GM23248 (cell line): Measurements from ENCODE around the gene NTNG1. TPM values are rescaled to one million over a fixed set of nuclear protein-coding genes. Genes with fewer than 3 reads are reported as not detected.

Experiments used
- DNase-seq: peaks from one replicate; pipeline ENCODE4 v3.0.0-alpha.2; 2015
- H2AFZ ChIP-seq: fragments of 200-600 bp; sonication (generic); 2 replicates; pipeline ENCODE4 v1.6.1; 2016; ENCODE audit warnings: antibody characterized with exemption
- H3F3A ChIP-seq: fragments of 200-600 bp; sonication (generic); 2 replicates; pipeline ENCODE4 v1.6.1; 2016; ENCODE audit warnings: mild to moderate bottlenecking, antibody characterized with exemption, mixed run types; ENCODE audit not compliant: insufficient read depth
- H3K27ac ChIP-seq: fragments of 200-600 bp; sonication (generic); 2 replicates; pipeline ENCODE4 v1.5.1; 2016; ENCODE audit warnings: mild to moderate bottlenecking
- H3K27me3 ChIP-seq: fragments of 200-600 bp; sonication (generic); replicated peaks from 2 replicates; pipeline ENCODE4 v1.6.1; 2016; ENCODE audit warnings: mild to moderate bottlenecking; ENCODE audit not compliant: insufficient read depth
- H3K36me3 ChIP-seq: fragments of 200-600 bp; sonication (generic); 2 replicates; pipeline ENCODE4 v1.6.1; 2016; ENCODE audit warnings: low read depth, mild to moderate bottlenecking
- H3K4me1 ChIP-seq: fragments of 200-600 bp; sonication (generic); 2 replicates; pipeline ENCODE4 v1.6.1; 2016; ENCODE audit warnings: mild to moderate bottlenecking; ENCODE audit not compliant: insufficient read depth
- H3K4me2 ChIP-seq: fragments of 200-600 bp; sonication (generic); one replicate; pipeline ENCODE4 v1.6.1; 2016; ENCODE audit warnings: mild to moderate bottlenecking; ENCODE audit not compliant: unreplicated experiment
- H3K4me3 ChIP-seq: fragments of 200-600 bp; sonication (generic); 2 replicates; pipeline ENCODE4 v1.5.1; 2016; ENCODE audit warnings: mild to moderate bottlenecking
- H3K79me2 ChIP-seq: fragments of 200-600 bp; sonication (generic); 2 replicates; pipeline ENCODE4 v1.6.1; 2016; ENCODE audit warnings: mild to moderate bottlenecking; ENCODE audit not compliant: insufficient read depth
- H3K9ac ChIP-seq: fragments of 200-600 bp; sonication (generic); 2 replicates; pipeline ENCODE4 v1.6.1; 2016; ENCODE audit warnings: mild to moderate bottlenecking
- H3K9me2 ChIP-seq: fragments of 200-600 bp; sonication (generic); 2 replicates; pipeline ENCODE4 v1.6.1; 2016; ENCODE audit warnings: mixed run types, mild to moderate bottlenecking, moderate library complexity; ENCODE audit not compliant: insufficient read depth
- H3K9me3 ChIP-seq: fragments of 200-600 bp; sonication (generic); one replicate; pipeline ENCODE4 v1.6.1; 2017; ENCODE audit warnings: low read depth
- H4K20me1 ChIP-seq: fragments of 200-600 bp; sonication (generic); 2 replicates; pipeline ENCODE4 v1.6.0; 2016; ENCODE audit not compliant: insufficient read depth
- EZH2 ChIP-seq: fragments of 200-600 bp; sonication (generic); IDR thresholded peaks from 2 replicates; pipeline ENCODE4 v1.6.1; 2018; ENCODE audit warnings: antibody characterized with exemption, mild to moderate bottlenecking; ENCODE audit not compliant: insufficient read depth, poor library complexity, severe bottlenecking
- EZH2phosphoT487 ChIP-seq: fragments of 200-600 bp; sonication (generic); IDR thresholded peaks from 2 replicates; pipeline ENCODE4 v1.6.1; 2018; ENCODE audit warnings: antibody characterized with exemption, moderate library complexity, mild to moderate bottlenecking, low read depth; ENCODE audit not compliant: insufficient read depth
- WGBS, 2 experiments: methylation state at CpG; one replicate each; pipeline ENCODE4 v1.1.6; 2015 to 2017; ENCODE audit warnings: low lambda C conversion rate in 2 of 2, low coverage in 1 of 2; ENCODE audit errors: missing lambda C conversion rate in 2 of 2; 5-methylcytosine and 5-hydroxymethylcytosine counted together
- in situ Hi-C: fragments of 300-500 bp; cut with MboI; formaldehyde crosslinking; loops from 2 replicates; pipeline ENCODE4 v1.15.0; 2020
- polyA plus RNA-seq: library from polyadenylated mRNA; unstranded; fragments of >200 nt; fragmentation: Nextera tagmentation; extraction: Ambion mirVana; gene quantifications from 2 replicates; pipeline ENCODE4 v1.2.1, GENCODE V29; 2016
- total RNA-seq: library from RNA; depleted of rRNA; stranded (reverse); fragments of >200 nt; shearing (Covaris generic); gene quantifications from 2 replicates; pipeline ENCODE4 v1.2.3, GENCODE V29; 2014

NTNG1 gene
- total and polyA plus RNA-seq, 2 experiments from 2014 or later = 14.4 to 16.0 TPM

DNA sequence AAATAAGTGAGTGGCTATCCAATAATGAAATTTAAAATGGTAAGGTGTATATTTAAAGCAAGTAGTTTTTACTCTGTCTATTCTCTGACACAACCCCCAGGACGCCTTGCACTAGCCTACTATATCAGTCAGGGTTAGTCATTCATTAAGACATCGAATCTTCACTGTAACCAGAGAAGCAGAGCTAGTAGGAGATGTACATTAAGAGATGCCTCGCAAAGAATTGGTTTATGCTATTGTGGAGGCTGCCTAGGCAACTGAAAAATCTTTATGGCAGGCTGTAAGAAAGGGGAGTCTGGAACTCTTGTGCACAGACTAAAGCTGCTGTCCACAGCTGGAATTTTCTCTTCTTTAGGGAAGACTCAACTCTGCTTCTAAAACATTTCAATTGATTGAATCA lies 28.8 kb downstream of the NTNG1 start:
- H2AFZ ChIP-seq = no peak overlapping the region
- H3K27ac ChIP-seq = no peak overlapping the region
- TF ChIP-seq EZH2phosphoT487 (no peak), EZH2 (no peak)
- in situ Hi-C loops = no loop called here
- H3K4me1 ChIP-seq = no peaks in the 10 kb centered on the region
- no peaks in the 10 kb centered on the region for H3K9me3 ChIP-seq
- H3K27me3 ChIP-seq = no peaks in the 10 kb centered on the region
- no peaks in the 10 kb centered on the region for H3F3A ChIP-seq
- H3K4me2 ChIP-seq = no peak overlapping the region
- H3K9ac ChIP-seq = no peak overlapping the region
- no peak for DNase-seq
- H3K36me3 ChIP-seq = no peaks in the 10 kb centered on the region
- no peaks in the 10 kb centered on the region for H4K20me1 ChIP-seq
- H3K79me2 ChIP-seq = peaks cover 44% of the 10 kb centered on the region
- WGBS, 2 experiments = 50 to 54% methylated on average over 3 of the region's 3 CpGs
- no peak overlapping the region for H3K4me3 ChIP-seq
- H3K9me2 ChIP-seq = no peaks in the 10 kb centered on the region

DNA sequence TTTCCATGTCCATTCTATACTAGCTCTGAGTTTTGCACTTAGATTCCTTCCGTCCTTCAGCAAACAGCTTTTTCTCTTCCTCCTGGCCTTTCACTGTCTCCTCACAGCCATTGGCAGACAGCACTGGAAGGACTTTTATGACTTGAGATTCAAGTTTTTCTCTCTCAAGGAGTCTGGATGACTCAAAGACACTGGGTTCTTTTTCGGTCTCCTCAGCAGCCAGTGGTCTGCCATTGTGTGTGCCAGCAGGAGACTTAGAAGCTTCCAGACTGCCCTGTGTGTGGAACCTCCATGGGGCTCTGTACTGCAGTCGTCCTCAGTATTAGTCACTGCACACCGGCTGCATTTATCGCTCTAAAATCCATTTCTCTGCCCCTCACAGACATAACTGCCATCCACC lies 30.5 kb downstream of the NTNG1 start:
- no peak overlapping the region for H3K27ac ChIP-seq

DNA sequence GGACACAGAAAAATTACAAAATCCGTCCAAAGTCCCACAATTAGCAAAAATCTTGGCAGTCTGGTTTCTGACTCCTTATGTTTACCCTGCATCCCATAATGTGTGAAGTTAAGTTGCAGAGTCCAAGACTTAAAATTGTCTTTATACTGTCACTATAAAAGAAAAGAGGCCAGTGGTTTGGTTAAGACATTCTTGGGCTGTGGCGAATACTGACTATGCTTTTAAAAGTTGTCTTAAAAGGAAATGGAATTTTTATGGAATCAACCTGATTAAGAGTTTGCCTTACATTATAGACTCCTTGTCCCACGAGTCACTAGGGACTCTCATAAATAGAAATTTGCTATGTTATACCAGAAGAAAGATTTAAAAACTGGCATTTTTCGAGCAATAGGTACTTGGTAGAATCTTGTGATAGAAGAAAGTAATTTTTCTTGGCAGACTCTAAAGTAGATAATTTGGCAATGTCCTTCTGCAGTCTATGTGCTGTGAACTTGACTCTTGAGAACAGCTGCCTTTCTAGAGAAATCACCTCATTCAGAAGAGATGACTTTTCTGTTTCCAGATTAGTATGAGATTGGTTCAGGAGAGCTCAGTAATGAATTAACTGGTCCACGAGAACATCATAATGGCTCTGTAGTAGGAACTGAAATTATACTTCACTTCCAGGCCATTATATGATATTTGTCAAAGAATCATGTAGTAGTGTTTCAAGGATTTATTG lies 31.8 kb downstream of the NTNG1 start:
- Histone ChIP-seq H3F3A (no peaks in the 10 kb centered on the region), H3K9ac (no peak overlapping the region), H3K27me3 (no peaks in the 10 kb centered on the region), H3K36me3 (no peaks in the 10 kb centered on the region), H3K4me3 (no peak overlapping the region), H3K4me2 (no peak overlapping the region), H3K27ac (no peak overlapping the region), H3K9me2 (no peaks in the 10 kb centered on the region), H4K20me1 (no peaks in the 10 kb centered on the region), H3K9me3 (no peaks in the 10 kb centered on the region), H3K79me2 (peaks cover 38% of the 10 kb centered on the region), H2AFZ (no peak overlapping the region), H3K4me1 (no peaks in the 10 kb centered on the region)
- in situ Hi-C loops = no loop called here
- TF ChIP-seq EZH2 (no peak), EZH2phosphoT487 (no peak)
- DNase-seq = no peak
- WGBS, 2 experiments = 85 to 91% methylated on average over 5 of the region's 5 CpGs

More for the DNA sequence above, 30.5 kb downstream of the NTNG1 start:
- TF ChIP-seq EZH2phosphoT487 (no peak), EZH2 (no peak)
- Histone ChIP-seq H3F3A (no peaks in the 10 kb centered on the region), H3K9ac (no peak overlapping the region), H3K9me2 (no peaks in the 10 kb centered on the region), H2AFZ (no peak overlapping the region), H3K9me3 (no peaks in the 10 kb centered on the region), H3K27me3 (no peaks in the 10 kb centered on the region), H3K4me1 (no peaks in the 10 kb centered on the region), H3K79me2 (peaks cover 43% of the 10 kb centered on the region), H3K4me3 (no peak overlapping the region), H3K36me3 (no peaks in the 10 kb centered on the region), H3K4me2 (no peak overlapping the region), H4K20me1 (no peaks in the 10 kb centered on the region)
- DNase-seq = no peak
- in situ Hi-C loops = no loop called here
- 94 to 97% methylated on average over 5 of the region's 5 CpGs for WGBS, 2 experiments

DNA sequence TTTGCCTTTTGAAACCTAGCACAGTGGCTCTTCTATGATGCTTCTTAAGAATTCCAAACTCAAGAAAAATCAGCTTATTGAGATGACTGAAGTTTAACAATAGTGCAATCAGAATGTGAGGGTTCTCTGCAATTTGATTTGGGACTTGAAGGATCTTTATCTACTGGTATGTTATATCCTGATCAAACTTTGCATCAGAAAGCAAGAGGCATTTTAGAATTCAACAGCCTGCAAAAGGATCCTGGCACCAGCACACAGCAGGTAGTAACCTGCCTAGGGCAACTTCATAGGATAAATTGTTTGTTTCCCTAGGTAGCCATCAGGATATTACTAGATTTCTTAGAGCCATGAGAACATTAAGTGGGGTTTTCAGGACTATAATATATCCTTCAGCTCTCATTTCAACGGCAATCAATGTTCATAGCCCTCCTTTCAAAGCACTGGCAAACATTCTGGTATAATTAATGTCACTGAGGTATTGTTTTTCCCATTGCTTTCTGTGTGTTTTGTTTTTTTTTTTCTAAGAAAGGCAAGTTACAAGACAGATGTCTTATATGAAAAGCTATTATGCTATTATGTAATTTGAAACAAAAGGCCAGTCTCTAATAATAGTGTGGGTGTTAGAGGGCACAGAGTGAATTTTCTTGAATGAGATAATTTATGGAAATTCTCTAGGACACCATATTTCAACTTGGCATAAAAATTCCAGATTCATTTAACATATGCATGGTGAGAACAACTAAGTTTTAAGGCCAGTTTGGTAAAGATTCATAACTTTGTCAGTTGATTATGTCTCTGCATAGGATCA lies 34.5 kb downstream of the NTNG1 start:
- Histone ChIP-seq H3K9me3 (no peaks in the 10 kb centered on the region), H3K4me2 (no peak overlapping the region), H4K20me1 (no peaks in the 10 kb centered on the region), H3K27ac (no peak overlapping the region), H3K79me2 (peaks cover 30% of the 10 kb centered on the region), H3K27me3 (no peaks in the 10 kb centered on the region), H3K4me3 (no peak overlapping the region), H3K4me1 (no peaks in the 10 kb centered on the region), H2AFZ (no peak overlapping the region), H3K9ac (no peak overlapping the region), H3F3A (no peaks in the 10 kb centered on the region), H3K9me2 (no peaks in the 10 kb centered on the region), H3K36me3 (no peaks in the 10 kb centered on the region)
- in situ Hi-C loops = no loop called here
- no peak for DNase-seq
- TF ChIP-seq EZH2 = no peak
- TF ChIP-seq EZH2phosphoT487 = no peak
- WGBS, 2 experiments = 9 to 14% methylated on average over 1 of the region's 1 CpG
